Left forelimb (tissue), 1 donor: ENCODE measurements around the gene TMC1.

Experiments used
- DNase-seq: peaks from one replicate; pipeline ENCODE4 v3.0.0-alpha.2; 2018; ENCODE audit warnings: low spot score

TMC1 gene

GRCh38 chr9:72575666-72576065 is 54.3 kb downstream of the TMC1 start:
- no peak for DNase-seq

GRCh38 chr9:72576087-72576486 is 54.7 kb downstream of the TMC1 start:
- DNase-seq, result no peak

GRCh38 chr9:72577212-72577753 is 55.9 kb downstream of the TMC1 start:
- DNase-seq, result no peak

GRCh38 chr9:72579190-72579589 is 57.8 kb downstream of the TMC1 start:
- DNase-seq, result no peak

GRCh38 chr9:72579880-72580550 is 58.6 kb downstream of the TMC1 start:
- DNase-seq, result no peak

- no peak for DNase-seq
Observed at GRCh38 chr9:72581694-72582093, 60.3 kb downstream of the TMC1 start.

GRCh38 chr9:72583370-72583769 is 62.0 kb downstream of the TMC1 start:
- DNase-seq, result no peak

GRCh38 chr9:72586388-72587130 is 65.2 kb downstream of the TMC1 start:
- no peak for DNase-seq

- DNase-seq, result no peak
Observed at GRCh38 chr9:72588336-72588735, 66.9 kb downstream of the TMC1 start.

- DNase-seq, result no peak
Observed at GRCh38 chr9:72589667-72590521, 68.5 kb downstream of the TMC1 start.

- DNase-seq, result no peak
Observed at GRCh38 chr9:72590824-72591223, 69.4 kb downstream of the TMC1 start.

- DNase-seq, result no peak
Observed at GRCh38 chr9:72592502-72593403, 71.3 kb downstream of the TMC1 start.

GRCh38 chr9:72596451-72597180 is 75.2 kb downstream of the TMC1 start:
- DNase-seq, result no peak

GRCh38 chr9:72597181-72597517 is 75.7 kb downstream of the TMC1 start:
- DNase-seq, result no peak

- DNase-seq, result no peak
Observed at GRCh38 chr9:72597601-72598000, 76.2 kb downstream of the TMC1 start.

- no peak for DNase-seq
Observed at GRCh38 chr9:72598639-72599038, 77.2 kb downstream of the TMC1 start.

- no peak for DNase-seq
Observed at GRCh38 chr9:72599874-72600534, 78.6 kb downstream of the TMC1 start.

- no peak for DNase-seq
Observed at GRCh38 chr9:72600671-72601070, 79.3 kb downstream of the TMC1 start.

GRCh38 chr9:72601615-72602014 is 80.2 kb downstream of the TMC1 start:
- no peak for DNase-seq

GRCh38 chr9:72612449-72612848 is 91.0 kb downstream of the TMC1 start:
- DNase-seq, result no peak
